ENCODE results near the gene BICD2. TPM values are rescaled to one million over a fixed set of nuclear protein-coding genes. Genes with fewer than 3 reads are reported as not detected.

The BICD2 gene
- total and polyA plus RNA-seq, 9 donors, result 24.0 to 37.1 (median 29.7) TPM

GRCh38 chr9:92707530-92707929 lies 57.1 kb downstream of the BICD2 start:
- H3K36me3 ChIP-seq (ENCODE audit: control insufficient read depth, insufficient read depth, low read length), result peaks cover 28% of the 10 kb centered on the region
- no peak overlapping the region for H3K4me3 ChIP-seq (ENCODE audit: low read length)
- no peaks in the 10 kb centered on the region for H3K9me3 ChIP-seq (replicated peaks; ENCODE audit: control insufficient read depth, low read depth, low read length)
- DNase-seq, result no peak
- no peaks in the 10 kb centered on the region for H3K27me3 ChIP-seq (ENCODE audit: control insufficient read depth, insufficient read depth, low read length)
- no peak overlapping the region for H3K27ac ChIP-seq (ENCODE audit: low read length)
- H3K4me1 ChIP-seq (ENCODE audit: control insufficient read depth, insufficient read depth, low read length), result no peaks in the 10 kb centered on the region

- Histone ChIP-seq H3K27ac (ENCODE audit: low read length) (no peak overlapping the region), H3K9me3 (replicated peaks; ENCODE audit: control insufficient read depth, low read depth, low read length) (no peaks in the 10 kb centered on the region), H3K4me3 (ENCODE audit: low read length) (no peak overlapping the region), H3K36me3 (ENCODE audit: control insufficient read depth, insufficient read depth, low read length) (peaks cover 24% of the 10 kb centered on the region), H3K27me3 (ENCODE audit: control insufficient read depth, insufficient read depth, low read length) (no peaks in the 10 kb centered on the region), H3K4me1 (ENCODE audit: control insufficient read depth, insufficient read depth, low read length) (no peaks in the 10 kb centered on the region)
- WGBS (ENCODE audit: insufficient coverage), result 42% methylated on average over 2 of the region's 3 CpGs
- DNase-seq, result no peak
These were observed 58.3 kb downstream of the BICD2 start for GRCh38 chr9:92706218-92706940.

- H3K4me3 ChIP-seq (ENCODE audit: low read length), result no peak overlapping the region
- no CpG with 5 or more reads among the region's 2 CpGs for WGBS (ENCODE audit: insufficient coverage)
- H3K4me1 ChIP-seq (ENCODE audit: control insufficient read depth, insufficient read depth, low read length), result no peaks in the 10 kb centered on the region
- DNase-seq, result no peak
- H3K27me3 ChIP-seq (ENCODE audit: control insufficient read depth, insufficient read depth, low read length), result no peaks in the 10 kb centered on the region
- peaks cover 6% of the 10 kb centered on the region for H3K36me3 ChIP-seq (ENCODE audit: control insufficient read depth, insufficient read depth, low read length)
- no peak overlapping the region for H3K27ac ChIP-seq (ENCODE audit: low read length)
- no peaks in the 10 kb centered on the region for H3K9me3 ChIP-seq (replicated peaks; ENCODE audit: control insufficient read depth, low read depth, low read length)
These were observed 60.1 kb downstream of the BICD2 start for GRCh38 chr9:92704528-92704927.

- DNase-seq, result no peak
- no peak overlapping the region for H3K4me3 ChIP-seq (ENCODE audit: low read length)
- peaks cover 31% of the 10 kb centered on the region for H3K9me3 ChIP-seq (replicated peaks; ENCODE audit: control insufficient read depth, low read depth, low read length)
- H3K27me3 ChIP-seq (ENCODE audit: control insufficient read depth, insufficient read depth, low read length), result no peaks in the 10 kb centered on the region
- no peaks in the 10 kb centered on the region for H3K4me1 ChIP-seq (ENCODE audit: control insufficient read depth, insufficient read depth, low read length)
- H3K27ac ChIP-seq (ENCODE audit: low read length), result no peak overlapping the region
- H3K36me3 ChIP-seq (ENCODE audit: control insufficient read depth, insufficient read depth, low read length), result no peaks in the 10 kb centered on the region
- WGBS (ENCODE audit: insufficient coverage), result no CpG with 5 or more reads among the region's 1 CpG
These were observed 68.0 kb downstream of the BICD2 start for GRCh38 chr9:92696619-92697018.

- WGBS (ENCODE audit: insufficient coverage), result no CpG with 5 or more reads among the region's 3 CpGs
- no peaks in the 10 kb centered on the region for H3K27me3 ChIP-seq (ENCODE audit: control insufficient read depth, insufficient read depth, low read length)
- H3K36me3 ChIP-seq (ENCODE audit: control insufficient read depth, insufficient read depth, low read length), result no peaks in the 10 kb centered on the region
- H3K4me1 ChIP-seq (ENCODE audit: control insufficient read depth, insufficient read depth, low read length), result no peaks in the 10 kb centered on the region
- peaks cover 12% of the 10 kb centered on the region for H3K9me3 ChIP-seq (replicated peaks; ENCODE audit: control insufficient read depth, low read depth, low read length)
- H3K4me3 ChIP-seq (ENCODE audit: low read length), result no peak overlapping the region
- no peak for DNase-seq
- no peak overlapping the region for H3K27ac ChIP-seq (ENCODE audit: low read length)
These were observed 77.7 kb downstream of the BICD2 start for GRCh38 chr9:92686954-92687353.

DNA sequence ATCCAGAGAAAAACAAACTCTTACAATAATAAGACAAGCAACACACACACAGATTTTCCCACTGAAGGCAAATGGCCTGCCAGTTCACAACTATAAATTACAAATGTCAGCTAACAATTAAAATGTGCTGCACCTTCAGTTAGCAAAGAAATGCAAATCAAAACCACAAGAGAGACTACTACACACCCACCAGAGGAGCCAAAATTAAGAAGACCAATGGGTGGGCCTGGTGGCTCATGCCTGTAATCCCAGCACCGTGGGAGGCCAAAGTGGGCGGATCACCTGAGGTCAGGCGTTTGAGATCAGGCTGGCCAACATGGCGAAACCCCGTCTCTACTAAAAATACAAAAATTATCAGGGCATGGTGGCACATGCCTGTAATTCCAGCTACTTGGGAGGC lies 79.6 kb downstream of the BICD2 start:
- Histone ChIP-seq H3K27ac (ENCODE audit: low read length) (no peak overlapping the region), H3K27me3 (ENCODE audit: control insufficient read depth, insufficient read depth, low read length) (no peaks in the 10 kb centered on the region), H3K4me1 (ENCODE audit: control insufficient read depth, insufficient read depth, low read length) (no peaks in the 10 kb centered on the region), H3K9me3 (replicated peaks; ENCODE audit: control insufficient read depth, low read depth, low read length) (peaks cover 1% of the 10 kb centered on the region), H3K36me3 (ENCODE audit: control insufficient read depth, insufficient read depth, low read length) (no peaks in the 10 kb centered on the region), H3K4me3 (ENCODE audit: low read length) (no peak overlapping the region)
- no peak for DNase-seq
- 79% methylated on average over 5 of the region's 5 CpGs for WGBS (ENCODE audit: insufficient coverage)

- Histone ChIP-seq H3K27me3 (ENCODE audit: control insufficient read depth, insufficient read depth, low read length) (no peaks in the 10 kb centered on the region), H3K4me1 (ENCODE audit: control insufficient read depth, insufficient read depth, low read length) (no peaks in the 10 kb centered on the region), H3K27ac (ENCODE audit: low read length) (no peak overlapping the region), H3K9me3 (replicated peaks; ENCODE audit: control insufficient read depth, low read depth, low read length) (no peaks in the 10 kb centered on the region), H3K4me3 (ENCODE audit: low read length) (no peak overlapping the region), H3K36me3 (ENCODE audit: control insufficient read depth, insufficient read depth, low read length) (no peaks in the 10 kb centered on the region)
- WGBS (ENCODE audit: insufficient coverage), result 93% methylated on average over 4 of the region's 8 CpGs
- no peak for DNase-seq
These were observed 82.4 kb downstream of the BICD2 start for GRCh38 chr9:92682269-92682668.

GRCh38 chr9:92680166-92681119 lies 84.2 kb downstream of the BICD2 start:
- Histone ChIP-seq H3K27ac (ENCODE audit: low read length) (no peak overlapping the region), H3K9me3 (replicated peaks; ENCODE audit: control insufficient read depth, low read depth, low read length) (no peaks in the 10 kb centered on the region), H3K4me1 (ENCODE audit: control insufficient read depth, insufficient read depth, low read length) (no peaks in the 10 kb centered on the region), H3K4me3 (ENCODE audit: low read length) (no peak overlapping the region), H3K36me3 (ENCODE audit: control insufficient read depth, insufficient read depth, low read length) (no peaks in the 10 kb centered on the region), H3K27me3 (ENCODE audit: control insufficient read depth, insufficient read depth, low read length) (no peaks in the 10 kb centered on the region)
- DNase-seq, result no peak
- WGBS (ENCODE audit: insufficient coverage), result 88% methylated on average over 10 of the region's 12 CpGs

DNA sequence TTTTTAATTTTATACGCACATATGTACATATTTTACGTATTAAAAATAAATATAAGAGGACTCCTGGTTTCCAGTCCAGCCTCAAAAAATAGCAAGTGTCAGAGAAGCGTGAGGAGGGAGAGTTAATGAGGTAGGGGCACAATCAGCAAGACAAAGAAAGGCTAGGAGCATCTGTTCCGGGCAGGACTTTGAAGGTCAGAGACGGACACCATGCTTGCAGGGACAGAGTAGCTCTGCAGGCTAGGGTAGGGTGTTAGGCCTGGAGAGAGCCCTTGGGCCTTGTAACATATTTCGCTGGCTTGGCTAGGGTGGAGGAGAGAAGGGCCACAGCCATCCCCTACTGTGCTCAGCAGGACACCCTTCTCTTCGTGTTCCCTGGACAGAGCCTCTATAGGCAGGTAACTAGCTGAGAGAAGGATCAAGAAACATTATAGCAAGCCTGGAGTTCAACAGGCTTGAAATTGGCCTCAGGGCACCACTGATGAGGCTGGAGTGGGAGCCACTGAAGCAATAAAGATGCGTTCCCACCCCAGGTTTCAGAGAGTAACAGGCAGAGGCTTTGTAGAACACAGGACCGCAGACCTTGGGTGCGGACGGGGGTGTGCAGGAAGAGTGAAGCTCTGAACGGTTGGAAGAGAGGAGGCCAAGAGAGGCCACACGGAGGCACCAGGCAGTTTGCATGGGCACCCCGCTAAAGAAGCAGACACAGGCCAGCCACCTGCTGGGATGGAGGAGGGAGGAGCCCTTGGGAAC lies 85.0 kb downstream of the BICD2 start:
- H3K36me3 ChIP-seq (ENCODE audit: control insufficient read depth, insufficient read depth, low read length), result no peaks in the 10 kb centered on the region
- DNase-seq, result no peak
- 73% methylated on average over 12 of the region's 14 CpGs for WGBS (ENCODE audit: insufficient coverage)
- H3K27me3 ChIP-seq (ENCODE audit: control insufficient read depth, insufficient read depth, low read length), result no peaks in the 10 kb centered on the region
- H3K27ac ChIP-seq (ENCODE audit: low read length), result no peak overlapping the region
- no peaks in the 10 kb centered on the region for H3K9me3 ChIP-seq (replicated peaks; ENCODE audit: control insufficient read depth, low read depth, low read length)
- no peaks in the 10 kb centered on the region for H3K4me1 ChIP-seq (ENCODE audit: control insufficient read depth, insufficient read depth, low read length)
- H3K4me3 ChIP-seq (ENCODE audit: low read length), result no peak overlapping the region

GRCh38 chr9:92671323-92671722 lies 93.3 kb downstream of the BICD2 start:
- Histone ChIP-seq H3K4me3 (ENCODE audit: low read length) (no peak overlapping the region), H3K27me3 (ENCODE audit: control insufficient read depth, insufficient read depth, low read length) (no peaks in the 10 kb centered on the region), H3K36me3 (ENCODE audit: control insufficient read depth, insufficient read depth, low read length) (peaks cover 6% of the 10 kb centered on the region), H3K4me1 (ENCODE audit: control insufficient read depth, insufficient read depth, low read length) (peaks cover 16% of the 10 kb centered on the region), H3K27ac (ENCODE audit: low read length) (no peak overlapping the region), H3K9me3 (replicated peaks; ENCODE audit: control insufficient read depth, low read depth, low read length) (no peaks in the 10 kb centered on the region)
- peak; percentile 62 for DNase-seq
- WGBS (ENCODE audit: insufficient coverage), result 13% methylated on average over 1 of the region's 4 CpGs
